CD4-positive, alpha-beta T cell treated with Interleukin-2 at 100 ng/mL for 4 hours (primary cell): ENCODE results near the gene GRM3.

ENCODE experiments used
- DNase-seq: peaks from one replicate; pipeline ENCODE4 v3.0.0-alpha.2; 2020; ENCODE audit warnings: low spot score

The GRM3 gene

GRCh38 chr7:86706406-86706805, 62.7 kb downstream of the GRM3 start:
- DNase-seq = no peak

DNA sequence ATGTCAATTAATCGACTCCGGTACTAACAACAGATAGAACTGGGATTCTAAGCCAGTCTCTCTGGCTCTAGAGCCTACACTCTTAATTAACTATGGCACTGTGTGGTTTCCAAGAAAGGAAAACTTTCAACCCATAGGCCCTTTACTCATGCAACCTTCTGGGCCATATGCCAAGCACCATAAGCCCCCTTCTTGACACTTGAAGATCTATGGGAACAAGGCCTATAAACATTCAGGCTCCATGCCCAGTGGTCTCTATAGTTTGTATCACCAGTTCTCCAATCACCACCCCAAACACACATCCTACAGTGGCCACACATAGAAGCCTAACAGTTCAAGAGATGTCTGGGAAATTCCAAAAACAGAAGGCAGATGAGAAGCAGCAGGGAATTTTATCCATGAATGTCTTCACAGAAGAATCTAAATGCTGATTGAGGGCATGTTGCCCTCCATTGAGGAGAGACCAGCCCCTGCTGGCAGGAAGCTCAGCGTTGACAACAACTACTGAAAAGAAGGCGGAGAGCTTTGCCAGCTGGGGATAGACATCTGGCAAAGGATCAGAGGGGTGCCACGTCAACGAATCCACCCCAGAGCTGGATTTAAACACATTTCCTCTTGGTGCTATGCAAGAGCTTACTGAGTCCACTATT, 64.4 kb downstream of the GRM3 start:
- DNase-seq = no peak

- DNase-seq = no peak
Measured at GRCh38 chr7:86720306-86720705, 76.6 kb downstream of the GRM3 start.

GRCh38 chr7:86733783-86734182, 90.1 kb downstream of the GRM3 start:
- no peak for DNase-seq

DNA sequence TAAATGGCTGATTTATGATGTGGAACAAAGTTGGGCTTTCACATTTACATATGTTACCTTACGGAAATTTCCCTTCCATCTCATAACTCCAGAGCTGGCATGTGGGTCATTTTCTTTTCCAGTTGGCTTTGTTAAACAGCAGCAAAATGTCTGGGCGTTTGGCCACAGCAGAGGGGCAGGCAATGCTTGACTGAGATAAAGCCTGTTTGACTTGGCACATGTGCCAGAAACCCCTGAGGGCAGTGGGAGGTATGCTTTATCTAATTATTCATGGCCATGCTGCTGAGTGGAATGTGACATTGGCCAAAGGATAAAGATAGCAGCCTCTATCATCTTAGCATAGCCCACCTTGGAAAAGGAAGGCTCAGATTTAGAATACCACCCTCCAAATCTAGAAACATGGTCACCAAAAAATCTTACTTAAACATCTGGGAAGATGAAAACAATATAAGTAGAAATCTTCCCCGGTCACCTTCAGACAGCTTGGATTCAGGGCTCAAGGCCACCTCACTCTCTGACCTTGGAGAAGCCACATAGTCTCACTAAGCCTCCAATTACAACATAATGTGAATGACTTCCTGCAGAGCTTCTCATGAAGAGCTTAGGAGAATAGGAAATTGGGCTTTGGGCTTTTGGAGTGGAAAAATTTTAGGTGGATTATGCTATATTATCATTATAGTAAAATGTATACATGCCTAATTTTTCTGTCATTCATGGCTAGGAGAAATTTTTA, 101.5 kb downstream of the GRM3 start:
- no peak for DNase-seq

GRCh38 chr7:86747698-86748097, 104.0 kb downstream of the GRM3 start:
- DNase-seq = no peak

- DNase-seq = no peak
Measured at GRCh38 chr7:86748201-86748600, 104.5 kb downstream of the GRM3 start.

DNA sequence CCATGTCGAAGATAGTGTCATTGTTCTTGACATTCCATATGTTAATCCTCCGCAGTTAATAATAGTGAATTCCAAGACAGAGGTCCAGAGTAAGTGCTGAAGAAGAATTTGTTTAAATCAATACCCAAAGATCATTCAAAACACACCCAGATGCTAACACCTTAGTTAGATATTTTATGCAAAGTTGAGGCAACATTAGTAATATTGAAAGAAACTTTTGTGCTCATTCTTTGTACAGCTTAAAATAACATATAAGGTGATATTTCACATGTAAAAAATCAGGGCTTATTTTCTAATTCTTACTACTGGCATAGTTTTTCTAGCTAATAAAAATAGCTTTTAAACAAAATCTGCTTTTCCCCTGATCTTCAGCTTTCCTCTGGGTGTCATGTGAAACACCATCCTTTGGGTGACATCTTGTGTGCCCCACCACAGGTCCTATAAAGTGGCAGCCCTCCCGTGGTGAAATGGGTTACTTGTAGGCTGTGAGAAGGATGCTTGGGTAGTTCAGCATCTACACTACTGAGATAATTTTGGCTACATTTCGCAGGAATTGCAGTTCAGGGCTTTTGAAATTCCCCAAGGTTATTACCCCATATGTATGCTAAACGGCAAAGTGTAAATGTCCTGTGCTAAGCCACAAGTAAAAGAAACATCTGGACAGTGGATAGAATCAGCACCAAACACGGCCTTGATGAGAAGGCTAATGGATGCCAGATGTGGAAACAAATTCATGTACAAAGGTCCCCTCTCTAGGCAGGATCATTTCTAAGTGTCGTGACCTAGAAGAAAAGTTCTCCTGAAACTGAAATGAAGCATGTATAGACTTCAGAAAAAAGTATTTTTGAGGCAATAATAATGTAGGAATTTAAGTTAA, 105.4 kb downstream of the GRM3 start:
- no peak for DNase-seq

DNA sequence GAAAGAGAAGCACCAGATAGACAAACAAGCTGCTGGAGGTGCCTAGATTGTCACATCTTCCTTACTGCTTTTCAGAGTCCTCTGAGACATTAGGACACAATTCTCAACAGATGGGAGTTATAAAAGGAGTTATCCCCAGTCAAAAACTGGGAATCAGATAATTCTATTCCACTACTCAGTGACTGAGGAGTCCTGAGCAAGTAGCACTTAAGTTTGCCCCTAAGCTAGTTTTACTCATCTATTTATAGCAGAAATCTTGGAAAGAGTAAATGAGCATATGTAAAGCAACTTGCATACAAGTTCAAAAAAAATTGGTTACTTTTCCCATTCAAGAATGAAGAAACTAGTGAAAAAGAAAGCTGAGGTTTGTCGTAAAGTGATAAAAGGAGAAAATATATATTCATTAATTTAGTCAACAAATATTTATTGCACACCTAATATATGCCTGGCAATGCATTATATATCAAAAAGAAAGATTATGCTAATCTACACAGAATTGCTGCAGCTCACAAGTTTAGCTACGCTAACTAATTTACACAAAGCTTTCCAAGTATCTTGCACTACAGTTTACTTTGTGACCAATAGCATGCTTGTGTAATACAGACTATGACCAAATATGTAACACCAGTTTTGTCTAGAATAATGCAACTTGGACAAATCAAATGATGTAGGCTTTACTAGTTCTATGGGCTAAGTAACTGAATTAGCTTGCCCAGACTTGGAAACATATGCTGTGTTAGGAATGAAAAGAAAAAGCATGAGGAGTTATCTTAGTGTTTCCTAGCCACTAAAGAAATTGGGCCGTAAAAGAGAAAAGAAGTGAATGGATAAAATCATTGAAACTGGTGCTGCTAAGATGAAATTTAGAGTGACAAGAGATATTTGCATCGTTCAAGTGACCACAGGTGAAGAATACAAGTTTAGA, 106.3 kb downstream of the GRM3 start:
- no peak for DNase-seq

DNA sequence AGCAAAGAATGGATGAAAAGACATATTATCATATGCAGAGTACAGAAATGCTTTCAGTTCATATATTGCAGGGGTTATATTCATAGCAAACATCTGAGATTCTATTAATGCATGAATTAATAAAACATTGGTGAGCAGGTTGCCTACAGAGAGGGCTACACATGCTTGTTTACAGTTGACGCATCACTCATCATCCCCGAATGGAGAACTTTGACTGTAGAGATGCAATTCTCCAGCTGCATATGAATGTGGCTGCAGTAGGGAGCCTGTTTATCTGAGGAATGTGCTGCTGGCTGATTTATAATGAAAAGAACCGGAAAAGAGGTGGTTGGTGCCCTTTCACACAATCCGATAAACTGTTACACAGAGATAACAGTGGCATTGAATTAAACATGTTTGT, 116.5 kb downstream of the GRM3 start:
- no peak for DNase-seq

DNA sequence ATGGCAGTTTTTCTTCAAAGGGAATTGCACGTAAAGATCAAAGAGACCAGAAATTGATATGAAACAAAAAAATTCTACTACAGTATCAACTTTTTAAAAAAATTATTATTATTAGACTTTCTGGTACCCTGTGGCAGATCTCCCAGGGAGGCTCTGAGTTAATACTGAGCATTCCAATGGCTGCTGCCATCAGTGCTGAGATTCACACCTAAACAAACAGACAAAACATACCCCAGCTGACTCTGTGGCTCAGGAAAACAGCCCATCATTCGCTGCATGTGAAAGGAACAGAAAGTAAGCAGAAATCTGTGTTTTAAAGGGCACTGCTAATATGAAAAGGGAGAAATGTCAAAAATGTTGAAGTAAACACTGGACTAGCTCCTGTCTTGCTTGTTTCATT, 118.4 kb downstream of the GRM3 start:
- DNase-seq = no peak

DNA sequence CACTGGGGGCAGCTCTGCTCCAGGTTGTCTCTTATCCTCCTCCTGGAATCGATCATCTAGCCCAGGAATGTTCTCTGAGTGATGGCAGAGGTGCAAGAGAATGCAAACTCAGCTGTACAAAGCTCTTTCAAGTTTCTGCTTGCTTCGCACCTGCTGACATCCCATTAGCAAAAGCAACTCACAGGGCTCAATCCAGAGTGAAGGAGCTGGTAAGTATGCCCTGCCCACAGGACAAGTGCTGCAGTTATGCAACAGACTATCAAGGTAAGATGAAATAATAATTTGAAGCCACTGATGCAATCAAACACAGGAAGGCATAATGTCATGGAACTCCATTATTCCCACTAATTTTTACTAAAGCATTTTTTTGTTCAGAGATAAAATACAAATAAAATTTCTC, 122.2 kb downstream of the GRM3 start:
- no peak for DNase-seq

DNA sequence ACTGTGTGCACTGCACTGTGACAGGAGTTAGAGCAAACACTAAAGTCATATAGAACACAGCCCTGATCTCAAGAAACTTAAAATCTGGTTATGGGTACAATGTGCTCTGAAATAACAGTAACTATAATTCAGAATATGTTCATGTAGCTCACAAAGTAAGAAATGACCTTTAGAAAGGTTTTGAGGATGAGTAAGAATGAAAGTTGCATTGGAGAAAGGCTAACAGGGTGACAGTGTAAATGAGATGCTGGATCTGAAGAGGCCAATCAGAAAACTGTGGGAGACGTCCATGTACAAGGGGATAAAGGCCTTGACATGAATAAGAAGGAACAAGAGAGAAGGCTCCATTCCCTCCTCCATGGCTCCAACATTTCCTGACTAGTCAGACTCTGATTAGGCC, 124.7 kb downstream of the GRM3 start:
- no peak for DNase-seq

- DNase-seq = no peak
Measured at GRCh38 chr7:86768967-86769760, 125.5 kb downstream of the GRM3 start.

DNA sequence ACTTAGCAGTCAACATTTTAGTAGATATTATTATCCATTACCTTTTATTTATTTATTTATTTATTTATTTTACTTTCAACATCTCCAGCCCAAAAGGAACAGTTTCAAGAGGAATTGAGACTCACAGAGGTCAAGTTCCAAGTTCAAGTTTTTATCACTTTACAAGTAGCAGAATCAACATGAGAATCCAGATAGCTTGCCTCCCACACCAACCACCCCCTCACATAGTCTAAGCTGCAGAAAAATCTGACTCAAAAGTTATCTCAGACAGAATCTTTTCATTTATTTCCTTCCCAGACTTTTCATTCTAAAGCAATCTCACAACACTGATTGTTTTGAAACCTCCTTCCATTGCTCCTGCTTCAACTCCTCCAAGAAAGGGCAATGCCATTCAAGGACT, 129.6 kb downstream of the GRM3 start:
- no peak for DNase-seq

DNA sequence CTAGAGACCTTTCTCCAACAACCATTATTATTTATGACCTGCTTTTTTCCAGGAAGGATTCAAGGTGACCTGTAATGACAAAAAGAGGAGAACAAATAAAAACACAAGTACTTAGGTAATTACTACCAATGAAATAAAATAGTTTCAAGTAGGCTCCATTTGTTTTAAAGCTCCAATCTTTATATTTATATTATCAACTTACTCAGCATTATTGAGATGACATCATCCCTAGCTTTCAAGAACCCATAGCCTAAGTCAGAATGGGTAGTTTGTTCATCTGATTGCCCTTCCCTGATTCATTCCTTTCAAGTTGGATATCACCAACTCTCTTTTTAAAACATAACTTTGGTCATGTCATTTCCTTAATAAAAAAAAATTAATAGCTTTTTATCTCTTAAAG, 131.5 kb downstream of the GRM3 start:
- DNase-seq = no peak

DNA sequence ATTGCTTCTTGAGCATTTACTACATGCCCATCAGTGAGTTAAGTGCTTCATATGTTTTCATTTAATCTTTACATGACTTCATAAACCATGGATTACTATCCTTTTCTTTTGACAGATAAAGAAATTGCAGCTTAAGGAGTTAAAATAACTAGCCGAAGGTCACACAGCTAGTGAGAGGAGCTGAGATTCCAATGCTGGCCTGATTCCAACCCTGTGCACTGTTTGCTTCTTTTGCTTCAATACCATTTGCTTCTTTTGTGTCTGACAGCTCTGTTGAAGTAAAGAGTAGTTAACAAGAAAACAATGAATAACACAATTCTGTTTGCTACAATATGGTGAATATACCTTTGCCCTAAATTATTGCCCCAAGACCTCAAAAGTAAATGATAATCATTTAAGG, 132.4 kb downstream of the GRM3 start:
- DNase-seq = no peak

- no peak for DNase-seq
Measured at GRCh38 chr7:86778271-86778670, 134.6 kb downstream of the GRM3 start.

- DNase-seq = no peak
Measured at GRCh38 chr7:86784765-86785164, 141.1 kb downstream of the GRM3 start.

DNA sequence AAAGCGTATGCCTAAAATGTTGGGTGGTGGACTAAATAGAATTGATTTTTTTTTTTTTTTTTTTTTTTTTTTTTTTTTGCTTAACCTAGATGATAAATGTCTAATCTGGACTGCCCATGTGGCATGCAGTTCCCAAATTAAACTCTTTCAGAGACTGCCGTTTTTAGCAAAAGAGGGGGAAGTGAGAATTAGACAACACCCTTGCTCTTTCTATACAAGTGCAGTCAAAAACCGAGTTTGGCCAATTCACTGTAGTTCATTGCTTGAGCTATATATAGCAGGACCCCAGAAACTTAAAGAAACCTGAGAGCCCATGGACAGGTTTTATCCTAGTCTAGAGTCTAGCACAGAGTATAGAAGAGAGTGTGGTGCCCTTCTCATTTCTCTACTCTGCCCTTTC, 141.9 kb downstream of the GRM3 start:
- DNase-seq = no peak

- DNase-seq = no peak
Measured at GRCh38 chr7:86786376-86786775, 142.7 kb downstream of the GRM3 start.
